Kidney (tissue), 14 donors: ENCODE data around the gene DIO2. TPM values are rescaled to one million over a fixed set of nuclear protein-coding genes. Genes with fewer than 3 reads are reported as not detected.

Experiments used
- DNase-seq, 5 donors: peaks; one replicate each; pipeline ENCODE4 v3.0.0-alpha.2; 2013 to 2020
- FAIRE-seq: peaks from 2 replicates; lab custom pipeline; 2012; peaks lifted over from hg19 to GRCh38; lab: Jason Lieb, UNC
- H3K27ac ChIP-seq, 2 donors: one replicate each; pipeline ENCODE4 v1.7.0; 2013; ENCODE audit warnings: low read depth in 2 of 2, low read length in 2 of 2, inconsistent platforms in 1 of 2
- H3K27me3 ChIP-seq: one replicate; pipeline ENCODE4 v1.7.1; 2013; ENCODE audit warnings: low read length, inconsistent platforms; ENCODE audit not compliant: control insufficient read depth, insufficient read depth
- H3K36me3 ChIP-seq, 3 donors: one replicate each; pipeline versions ENCODE4 v1.7.0 to v1.7.1; 2013; ENCODE audit warnings: low read length in 3 of 3, control low read depth in 1 of 3, inconsistent platforms in 1 of 3; ENCODE audit not compliant: insufficient read depth in 3 of 3, control insufficient read depth in 2 of 3
- H3K4me1 ChIP-seq, 3 donors: one replicate each; pipeline versions ENCODE4 v1.7.0 to v1.7.1; 2013; ENCODE audit warnings: low read length in 3 of 3, inconsistent platforms in 1 of 3, low read depth in 1 of 3; ENCODE audit not compliant: control insufficient read depth in 2 of 3, insufficient read depth in 2 of 3
- H3K4me3 ChIP-seq, 3 donors: one replicate each; pipeline versions ENCODE4 v1.7.0 to v1.8.1; 2013; ENCODE audit warnings: low read length in 3 of 3, control low read depth in 1 of 3, inconsistent platforms in 1 of 3
- H3K9ac ChIP-seq, 3 donors: one replicate each; pipeline versions ENCODE4 v1.7.0 to v1.7.1; 2013; ENCODE audit warnings: low read length in 3 of 3, control low read depth in 1 of 3, inconsistent platforms in 1 of 3
- H3K9me3 ChIP-seq, 3 donors: one replicate each; pipeline versions ENCODE4 v1.7.0 to v1.7.1; 2013; ENCODE audit warnings: low read length in 3 of 3, control low read depth in 1 of 3, inconsistent platforms in 1 of 3; ENCODE audit not compliant: control insufficient read depth in 2 of 3, insufficient read depth in 1 of 3
- intact Hi-C: fragments of 100-400 bp; cut with DNase I; formaldehyde crosslinking; loops from one replicate; pipeline ENCODE4 v1.11.1; 2022
- polyA plus RNA-seq: library from polyadenylated mRNA; stranded (reverse); fragments of 350-450 nt; fragmentation: Illumina TruSeq; extraction: RNeasy Lipid Tissue Mini Kit (QIAGEN cat#74804); gene quantifications from one replicate; pipeline ENCODE4 v1.2.3, GENCODE V29; 2014; ENCODE audit warnings: low read depth, low replicate concordance; ENCODE audit not compliant: insufficient read depth
- total RNA-seq: library from RNA; stranded (reverse); fragmentation: NEBNext Ultra II Directional; extraction: Animal tissue kit (Norgen Biotek cat#: 25700); gene quantifications from one replicate; pipeline ENCODE4 v1.2.1, GENCODE V29; 2021
- TF ChIP-seq, protein P1 (sequence below): IDR thresholded peaks from 3 replicates; pipeline ENCODE4 v1.5.1; 2012; ENCODE audit warnings: mild to moderate bottlenecking, moderate library complexity, borderline replicate concordance; ENCODE audit not compliant: insufficient read depth; ENCODE audit errors: extremely low read depth
- donor health status: control.
- donor health status: control.
- donor health status: control.
- donor health status: control.
- donor health status: control.
- donor health status: DM: yes; HTN: yes; CAD: no.
- donor health status: Normal renal cell carcinoma (clear cell type).

Gene DIO2
- total and polyA plus RNA-seq, 2 donors from 2014 or later: 0.38 to 2.3 TPM

DNA sequence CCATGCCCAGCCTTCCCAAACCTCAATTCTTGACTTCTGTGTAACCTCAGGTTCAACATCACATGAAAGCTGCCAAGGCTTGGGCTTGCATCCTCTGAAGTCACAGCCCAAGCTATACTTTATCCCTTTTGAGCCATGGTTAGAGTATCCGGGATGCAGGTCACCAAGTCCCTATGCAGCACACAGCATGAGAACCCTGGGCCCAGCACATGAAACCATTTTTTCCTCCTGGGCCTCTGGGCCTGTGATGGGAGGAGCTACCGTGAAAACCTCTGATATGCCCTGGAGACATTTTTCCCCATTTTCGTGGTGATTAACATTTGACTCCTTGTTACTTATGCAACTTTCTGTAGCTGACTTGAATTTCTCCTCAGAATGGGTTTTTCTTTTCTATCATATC lies 25.8 kb upstream of the DIO2 start:
- Histone ChIP-seq H3K4me1 (no peaks in the 10 kb centered on the region), H3K36me3 (no peaks in the 10 kb centered on the region), H3K4me3 (no peak overlapping the region), H3K27me3 (no peaks in the 10 kb centered on the region), H3K9me3 (peaks cover 0 to 3% (median 0%) of the 10 kb centered on the region in 3 donors), H3K27ac (no peak overlapping the region), H3K9ac (no peak overlapping the region)
- FAIRE-seq (no peak), DNase-seq (no peak)
- TF ChIP-seq, protein P1, sequence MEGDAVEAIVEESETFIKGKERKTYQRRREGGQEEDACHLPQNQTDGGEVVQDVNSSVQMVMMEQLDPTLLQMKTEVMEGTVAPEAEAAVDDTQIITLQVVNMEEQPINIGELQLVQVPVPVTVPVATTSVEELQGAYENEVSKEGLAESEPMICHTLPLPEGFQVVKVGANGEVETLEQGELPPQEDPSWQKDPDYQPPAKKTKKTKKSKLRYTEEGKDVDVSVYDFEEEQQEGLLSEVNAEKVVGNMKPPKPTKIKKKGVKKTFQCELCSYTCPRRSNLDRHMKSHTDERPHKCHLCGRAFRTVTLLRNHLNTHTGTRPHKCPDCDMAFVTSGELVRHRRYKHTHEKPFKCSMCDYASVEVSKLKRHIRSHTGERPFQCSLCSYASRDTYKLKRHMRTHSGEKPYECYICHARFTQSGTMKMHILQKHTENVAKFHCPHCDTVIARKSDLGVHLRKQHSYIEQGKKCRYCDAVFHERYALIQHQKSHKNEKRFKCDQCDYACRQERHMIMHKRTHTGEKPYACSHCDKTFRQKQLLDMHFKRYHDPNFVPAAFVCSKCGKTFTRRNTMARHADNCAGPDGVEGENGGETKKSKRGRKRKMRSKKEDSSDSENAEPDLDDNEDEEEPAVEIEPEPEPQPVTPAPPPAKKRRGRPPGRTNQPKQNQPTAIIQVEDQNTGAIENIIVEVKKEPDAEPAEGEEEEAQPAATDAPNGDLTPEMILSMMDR: no peak
- intact Hi-C loops: no loop called here

DNA sequence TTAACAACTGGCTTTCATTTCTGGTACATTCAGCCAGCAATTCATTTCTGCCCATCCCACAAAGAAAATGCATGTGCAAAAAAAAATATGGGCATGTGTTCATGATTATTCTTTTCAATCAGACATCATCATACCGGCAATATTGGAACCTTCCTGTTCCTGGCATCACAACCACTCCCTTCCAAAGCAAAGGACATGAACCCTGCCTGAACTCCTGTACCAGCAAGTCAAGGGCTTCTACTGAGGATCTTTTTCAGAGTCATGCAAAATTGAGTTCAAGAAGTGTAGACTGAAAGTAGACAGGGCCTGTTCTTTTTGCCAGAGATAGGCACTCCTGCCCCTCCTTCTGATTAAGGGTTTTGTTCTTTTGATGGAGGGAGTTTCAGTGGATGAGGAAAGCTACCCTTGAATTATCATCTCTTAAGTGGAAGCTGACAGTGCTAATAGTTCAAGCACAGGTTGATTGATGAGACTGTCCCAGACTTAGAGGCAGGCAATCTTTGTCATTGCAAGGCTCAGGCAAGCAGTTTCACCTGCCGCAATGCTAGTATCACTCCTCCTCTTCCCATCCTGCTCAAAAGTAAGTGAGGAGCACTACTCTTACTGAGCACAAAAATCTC lies 22.3 kb upstream of the DIO2 start:
- FAIRE-seq (no peak), DNase-seq (no peak)
- Histone ChIP-seq H3K9me3 (peaks cover 0 to 5% (median 0%) of the 10 kb centered on the region in 3 donors), H3K4me1 (no peaks in the 10 kb centered on the region), H3K4me3 (no peak overlapping the region), H3K36me3 (no peaks in the 10 kb centered on the region), H3K9ac (no peak overlapping the region), H3K27ac (no peak overlapping the region), H3K27me3 (no peaks in the 10 kb centered on the region)
- intact Hi-C loops: no loop called here
- TF ChIP-seq, protein P1: no peak

DNA sequence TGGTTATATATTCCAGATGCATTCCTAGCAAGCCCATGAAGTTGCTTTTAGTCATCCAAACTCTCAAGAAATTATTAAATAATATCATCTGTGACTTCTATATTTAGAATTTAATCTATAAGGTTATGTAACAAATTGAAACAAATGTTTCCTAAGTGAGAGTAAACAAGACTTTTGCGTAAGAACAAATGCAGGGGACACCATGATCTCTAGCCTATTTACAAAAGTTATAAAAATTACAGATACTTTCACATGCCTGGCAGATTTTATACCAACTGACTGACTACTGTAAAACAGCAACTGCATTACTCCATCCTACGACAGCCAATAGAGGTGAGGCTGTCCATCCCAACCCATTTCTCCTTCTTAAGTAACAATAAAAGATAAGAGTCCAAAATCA lies 20.4 kb upstream of the DIO2 start:
- no peaks in the 10 kb centered on the region for H3K4me1 ChIP-seq
- no peak for DNase-seq
- H3K27me3 ChIP-seq: no peaks in the 10 kb centered on the region
- H3K4me3 ChIP-seq: no peak overlapping the region
- FAIRE-seq: no peak
- no peak overlapping the region for H3K9ac ChIP-seq
- H3K36me3 ChIP-seq: no peaks in the 10 kb centered on the region
- no peak overlapping the region for H3K27ac ChIP-seq
- intact Hi-C loops: no loop called here
- TF ChIP-seq, protein P1: no peak
- peaks cover 0 to 9% (median 0%) of the 10 kb centered on the region in 3 donors for H3K9me3 ChIP-seq
